Measurements from ENCODE around the gene LCE1B. TPM values are rescaled to one million over a fixed set of nuclear protein-coding genes. Genes with fewer than 3 reads are reported as not detected.

Gene LCE1B
- total RNA-seq, 1 experiment from 2014 or later = not detected

GRCh38 chr1:152768847-152769533, 42.8 kb upstream of the LCE1B start:
- RAD21 ChIA-PET (ENCODE audit: low non-redundant PET in 1 of 2, low total read pairs in 2 of 2, uncharacterized antibody in 2 of 2, unreplicated experiment in 2 of 2) = no interaction called here
- ATAC-seq (peak; percentile 44; the same call in 1 of the 2 replicates), DNase-seq (ENCODE audit: low read depth, low spot score) (no peak)
- Histone ChIP-seq H3K4me1 (ENCODE audit: control insufficient read depth in 1 of 2, insufficient read depth in 2 of 2, low read length in 2 of 2) (no peaks in the 10 kb centered on the region), H3K4me3 (replicated peaks in 1 of 2; ENCODE audit: low read depth in 1 of 2, low read length in 2 of 2) (no peak overlapping the region), H3K79me2 (ENCODE audit: insufficient read depth, low read length) (no peaks in the 10 kb centered on the region), H2AFZ (ENCODE audit: low read depth, low read length, poor library complexity, severe bottlenecking) (no peak overlapping the region), H4K20me1 (ENCODE audit: insufficient read depth) (no peaks in the 10 kb centered on the region), H3K9ac (ENCODE audit: low read length) (no peak overlapping the region), H3K27me3 (ENCODE audit: insufficient read depth, low read length) (peaks cover 17% of the 10 kb centered on the region), H3K9me3 (ENCODE audit: control insufficient read depth in 1 of 2, insufficient read depth in 1 of 2, low read depth in 1 of 2, low read length in 2 of 2) (no peaks in the 10 kb centered on the region), H3K27ac (ENCODE audit: low read depth, low read length) (no peak overlapping the region), H3K36me3 (ENCODE audit: control insufficient read depth in 1 of 2, insufficient read depth in 2 of 2, low read length in 2 of 2) (no peaks in the 10 kb centered on the region), H3K4me2 (ENCODE audit: low read length) (no peak overlapping the region), H3K9me2 (ENCODE audit: insufficient read depth) (no peaks in the 10 kb centered on the region)
- TF ChIP-seq CTCF (IDR thresholded peaks at IDR 0.05 in 2 of 3, conservative IDR thresholded peaks at IDR 0.05 in 1 of 3; ENCODE audit: borderline replicate concordance in 1 of 3, insufficient read depth in 1 of 3, low read depth in 2 of 3, low read length in 2 of 3) = no peak
- TF ChIP-seq CEBPB (IDR thresholded peaks at IDR 0.05; ENCODE audit: low read depth) = peak; percentile 85
- BruUV-seq (replicated peaks) = no TSS peak
- CTCF ChIA-PET = no interaction called here
- POLR2A ChIA-PET = no interaction called here
- intact Hi-C loops (cut with micrococcal nuclease) = no loop called here

- Histone ChIP-seq H3K9ac (ENCODE audit: low read length) (no peak overlapping the region), H3K27ac (ENCODE audit: low read depth, low read length) (no peak overlapping the region), H4K20me1 (ENCODE audit: insufficient read depth) (no peaks in the 10 kb centered on the region), H3K36me3 (ENCODE audit: control insufficient read depth in 1 of 2, insufficient read depth in 2 of 2, low read length in 2 of 2) (no peaks in the 10 kb centered on the region), H3K4me2 (ENCODE audit: low read length) (no peak overlapping the region), H3K4me3 (replicated peaks in 1 of 2; ENCODE audit: low read depth in 1 of 2, low read length in 2 of 2) (no peak overlapping the region), H2AFZ (ENCODE audit: low read depth, low read length, poor library complexity, severe bottlenecking) (no peak overlapping the region), H3K4me1 (ENCODE audit: control insufficient read depth in 1 of 2, insufficient read depth in 2 of 2, low read length in 2 of 2) (no peaks in the 10 kb centered on the region), H3K79me2 (ENCODE audit: insufficient read depth, low read length) (no peaks in the 10 kb centered on the region), H3K27me3 (ENCODE audit: insufficient read depth, low read length) (peaks cover 9% of the 10 kb centered on the region), H3K9me3 (ENCODE audit: control insufficient read depth in 1 of 2, insufficient read depth in 1 of 2, low read depth in 1 of 2, low read length in 2 of 2) (no peaks in the 10 kb centered on the region), H3K9me2 (ENCODE audit: insufficient read depth) (no peaks in the 10 kb centered on the region)
- CTCF ChIA-PET = no interaction called here
- RAD21 ChIA-PET (ENCODE audit: low non-redundant PET in 1 of 2, low total read pairs in 2 of 2, uncharacterized antibody in 2 of 2, unreplicated experiment in 2 of 2) = no interaction called here
- POLR2A ChIA-PET = no interaction called here
- no peak for DNase-seq (ENCODE audit: low read depth, low spot score)
- no peak for ATAC-seq
- BruUV-seq (replicated peaks) = no TSS peak
- TF ChIP-seq SIN3A (IDR thresholded peaks at IDR 0.05; ENCODE audit: low read depth) (no peak), REST (IDR thresholded peaks at IDR 0.05; ENCODE audit: low read depth) (no peak), YY1 (IDR thresholded peaks at IDR 0.05; ENCODE audit: extremely low read depth, insufficient replicate concordance, low read depth, low read length) (no peak), ELF1 (IDR thresholded peaks at IDR 0.05; ENCODE audit: borderline replicate concordance, low read depth) (no peak)
- TF ChIP-seq, protein P1, sequence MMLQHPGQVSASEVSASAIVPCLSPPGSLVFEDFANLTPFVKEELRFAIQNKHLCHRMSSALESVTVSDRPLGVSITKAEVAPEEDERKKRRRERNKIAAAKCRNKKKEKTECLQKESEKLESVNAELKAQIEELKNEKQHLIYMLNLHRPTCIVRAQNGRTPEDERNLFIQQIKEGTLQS (IDR thresholded peaks at IDR 0.05) = no peak
- intact Hi-C loops (cut with micrococcal nuclease) = no loop called here
Observed at GRCh38 chr1:152770411-152770810, 41.4 kb upstream of the LCE1B start.

Data from HCT116 (cell line).